Muscle of back (tissue), 13 donors: Measurements from ENCODE around the gene UNC5CL. TPM values are rescaled to one million over a fixed set of nuclear protein-coding genes. Genes with fewer than 3 reads are reported as not detected.

Source experiments
- DNase-seq, 3 donors: peaks; one replicate each; pipeline versions ENCODE4 v3.0.0 to v3.0.0-alpha.2; 2013
- long read RNA-seq, 9 donors: transcript quantifications; one replicate each; lab custom pipeline, GENCODE V29; 2026
- polyA plus RNA-seq, 10 donors: library from polyadenylated mRNA; unstranded; fragments of 120-200 nt; gene quantifications; one replicate each; pipeline ENCODE4 v1.2.1, GENCODE V29; 2013; ENCODE audit not compliant: insufficient read length in 10 of 10

UNC5CL gene, protein sequence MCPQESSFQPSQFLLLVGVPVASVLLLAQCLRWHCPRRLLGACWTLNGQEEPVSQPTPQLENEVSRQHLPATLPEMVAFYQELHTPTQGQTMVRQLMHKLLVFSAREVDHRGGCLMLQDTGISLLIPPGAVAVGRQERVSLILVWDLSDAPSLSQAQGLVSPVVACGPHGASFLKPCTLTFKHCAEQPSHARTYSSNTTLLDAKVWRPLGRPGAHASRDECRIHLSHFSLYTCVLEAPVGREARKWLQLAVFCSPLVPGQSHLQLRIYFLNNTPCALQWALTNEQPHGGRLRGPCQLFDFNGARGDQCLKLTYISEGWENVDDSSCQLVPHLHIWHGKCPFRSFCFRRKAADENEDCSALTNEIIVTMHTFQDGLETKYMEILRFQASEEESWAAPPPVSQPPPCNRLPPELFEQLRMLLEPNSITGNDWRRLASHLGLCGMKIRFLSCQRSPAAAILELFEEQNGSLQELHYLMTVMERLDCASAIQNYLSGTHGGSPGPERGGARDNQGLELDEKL
- 1 to 10 TPM; 1.6 to 4.3 (median 2.9) TPM for polyA plus RNA-seq
- long read RNA-seq, donor 1 = 0 reads
- long read RNA-seq, donor 2 = 0 reads
- long read RNA-seq, donor 3 = 0 reads
- long read RNA-seq, donor 4 = 0 reads
- long read RNA-seq, donor 5 = 0 reads
- long read RNA-seq, donor 6 = 0 reads
- long read RNA-seq, donor 7 = 0 reads
- long read RNA-seq, donor 8 = 0 reads
- long read RNA-seq, donor 9 = 0 reads

DNA sequence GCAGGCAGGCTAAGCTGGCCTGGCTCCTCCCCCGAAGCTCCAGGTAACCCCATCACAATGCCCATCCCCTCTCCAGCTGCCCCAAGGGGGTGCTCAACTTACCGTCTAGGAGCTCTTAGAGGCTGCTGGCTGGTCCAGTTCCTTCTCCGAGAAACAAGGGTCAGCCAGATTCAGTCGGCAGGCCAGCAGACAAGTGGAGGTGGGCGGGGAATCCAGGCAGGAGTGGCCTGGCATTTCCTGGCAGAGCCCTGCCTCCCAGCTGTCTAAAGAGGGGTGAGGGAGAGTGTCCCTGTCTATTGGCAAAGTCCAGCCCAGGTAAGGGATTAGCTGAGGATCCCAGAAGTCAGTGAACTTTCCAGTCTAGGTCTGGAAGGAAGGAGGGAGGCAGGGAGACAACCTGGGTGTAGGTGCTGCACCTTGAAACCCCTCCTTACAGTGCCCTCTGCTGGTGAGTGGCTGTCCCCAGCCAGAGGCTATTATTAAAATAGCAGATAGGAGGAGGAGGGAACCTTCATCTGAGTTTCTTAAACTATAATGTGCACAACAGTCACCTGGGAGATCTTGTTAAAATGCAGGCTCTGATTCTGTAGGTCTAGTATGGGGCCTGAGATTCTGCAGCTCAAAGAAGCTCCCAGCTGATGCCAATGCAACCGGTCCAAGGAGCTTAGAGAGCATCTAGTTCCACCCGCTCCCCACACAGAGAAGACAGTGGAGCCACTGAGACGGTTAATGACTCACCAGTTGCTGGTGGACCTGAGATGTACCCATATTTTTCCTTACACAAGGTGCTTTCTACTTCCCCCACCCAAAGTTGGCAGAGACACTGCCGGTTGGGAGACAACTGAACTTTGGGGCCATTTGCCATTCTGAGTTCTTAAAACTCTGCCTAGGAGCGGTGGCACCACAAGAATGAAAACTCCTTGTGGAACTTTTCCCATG, at the start of gene UNC5CL:
TSS of gene UNC5CL (minus strand) at position 162 of the 939 bp plus-strand sequence. CDS start 4,147 bp downstream, outside the sequence.
- no peak for DNase-seq

DNA sequence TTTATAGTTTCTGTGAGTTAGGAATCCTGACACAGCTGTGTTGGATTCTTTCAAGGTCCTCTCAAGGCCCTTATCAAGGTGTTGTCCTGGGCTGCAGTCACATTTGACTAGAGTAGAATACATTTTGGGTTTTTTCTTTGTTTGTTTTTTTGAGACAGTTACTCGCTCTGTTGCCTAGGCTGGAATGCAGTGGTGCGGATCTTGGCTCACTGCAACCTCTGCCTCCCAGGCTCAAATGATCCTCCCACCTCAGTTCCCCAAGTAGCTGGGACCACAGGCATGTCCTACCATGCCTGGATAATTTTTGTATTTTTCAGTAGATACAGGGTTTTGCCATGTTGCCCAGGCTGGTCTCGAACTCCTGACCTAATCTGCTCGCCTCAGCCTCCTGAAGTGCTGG, 49.4 kb upstream of the UNC5CL start:
- DNase-seq = no peak

DNA sequence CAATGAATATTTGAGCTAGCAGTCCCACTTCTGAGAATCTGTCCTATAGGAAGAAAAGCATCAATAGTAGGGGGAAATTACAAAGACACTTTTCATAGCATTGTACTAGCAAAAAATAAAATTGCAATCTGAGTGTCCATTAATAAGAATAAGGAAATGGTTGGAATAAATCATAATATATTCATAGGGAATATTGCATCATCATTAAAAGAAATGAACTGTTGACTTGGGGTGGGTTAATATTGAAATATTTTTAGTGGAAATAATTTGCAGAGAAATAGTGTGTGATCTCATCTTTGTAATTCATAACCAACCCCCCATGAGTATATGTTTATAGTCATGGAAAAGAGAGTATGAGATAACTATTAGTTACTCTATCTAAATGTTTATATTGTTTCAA, 46.2 kb upstream of the UNC5CL start:
- no peak for DNase-seq

DNA sequence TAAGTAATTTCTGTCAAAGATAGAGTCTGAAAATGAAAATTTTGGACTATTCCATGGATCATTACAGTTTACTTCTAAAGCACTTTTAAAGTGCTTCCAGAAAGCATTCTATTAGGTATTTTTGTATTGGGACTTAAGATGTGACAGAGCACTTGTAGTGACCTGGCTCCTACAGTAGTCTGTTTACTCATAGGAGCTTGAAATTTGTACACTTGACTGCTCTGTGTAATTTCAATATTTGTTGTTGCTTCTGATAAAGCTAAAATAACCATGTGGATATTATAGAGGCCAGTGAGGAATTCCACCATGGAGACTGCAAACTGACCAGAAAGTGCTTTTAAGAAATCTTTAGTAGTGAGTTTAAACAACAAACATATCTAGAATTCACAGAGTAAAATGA, 44.1 kb upstream of the UNC5CL start:
- DNase-seq = no peak

DNA sequence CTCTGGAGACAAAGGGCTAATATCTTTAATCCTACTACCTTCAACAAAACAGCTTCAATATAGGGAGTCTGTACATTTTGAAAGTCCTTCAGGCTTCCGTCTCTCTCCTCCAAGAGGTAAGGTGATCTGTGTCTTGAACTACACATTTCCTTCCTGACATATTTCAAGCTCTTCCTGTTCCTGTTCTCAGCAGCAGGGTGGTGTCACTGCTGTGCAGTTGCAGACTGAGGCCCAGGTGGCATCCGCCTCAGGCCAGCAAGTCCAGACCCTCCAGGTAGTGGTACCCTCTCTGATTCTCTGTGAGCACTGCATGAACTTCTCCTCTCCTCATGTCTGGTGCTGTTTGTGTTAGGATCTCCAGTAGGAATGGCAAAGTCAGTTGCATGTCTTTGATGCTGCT, 41.6 kb upstream of the UNC5CL start:
- no peak for DNase-seq

DNA sequence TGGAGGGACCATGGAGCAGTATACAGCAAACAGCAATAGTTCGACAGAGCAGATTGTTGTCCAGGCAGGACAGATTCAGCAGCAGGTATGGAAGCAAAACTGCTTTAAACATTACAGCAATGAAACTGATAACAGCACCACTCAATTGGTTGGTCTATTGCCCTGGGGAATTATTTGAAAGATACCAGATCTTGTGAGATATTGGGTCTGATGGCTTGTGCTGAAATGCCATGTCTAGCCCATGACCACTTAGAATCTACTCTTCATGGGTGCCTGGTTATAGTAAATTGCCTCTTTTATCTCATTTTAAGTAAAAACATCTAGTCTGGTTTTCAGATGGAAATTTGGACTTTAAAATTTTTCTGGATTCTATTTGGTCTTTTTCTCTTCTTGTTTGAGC, 40.1 kb upstream of the UNC5CL start:
- no peak for DNase-seq

DNA sequence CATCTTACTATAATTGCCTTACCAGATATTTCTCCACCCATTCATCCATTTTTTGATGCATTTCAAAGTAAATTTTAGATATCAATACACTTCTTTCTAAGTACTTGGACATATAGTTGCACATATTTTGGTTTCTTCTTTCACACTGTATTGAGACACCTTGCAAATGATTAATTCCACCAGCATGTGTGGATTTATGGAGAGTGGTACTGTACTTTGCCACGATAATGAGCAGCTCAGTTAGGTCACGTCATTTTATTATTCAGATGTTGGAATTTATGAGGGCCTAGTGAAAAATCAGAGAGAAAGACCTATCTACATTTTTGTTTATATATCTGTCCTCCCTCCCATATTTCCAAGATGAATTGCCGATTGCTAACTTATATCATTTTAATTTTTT, 39.1 kb upstream of the UNC5CL start:
- DNase-seq = no peak

DNA sequence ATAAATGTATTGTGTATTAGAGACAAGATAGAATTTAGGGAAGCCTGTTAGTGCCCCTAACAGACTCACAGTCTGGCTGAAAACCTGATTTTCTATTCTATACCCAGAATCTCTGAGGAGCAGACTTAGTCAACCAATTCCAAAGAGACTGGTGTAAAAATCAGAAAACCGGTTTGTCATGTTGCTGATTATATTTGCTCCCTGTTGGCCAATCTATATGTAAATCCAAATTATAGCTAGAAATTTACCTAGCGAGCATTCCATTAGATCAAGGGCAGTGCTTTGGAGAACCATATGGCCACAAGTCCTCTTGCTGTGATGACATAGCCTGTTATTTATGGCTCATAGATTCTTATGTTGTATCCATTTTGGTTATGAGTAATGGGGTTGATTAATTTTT, 38.5 kb upstream of the UNC5CL start:
- no peak for DNase-seq

DNA sequence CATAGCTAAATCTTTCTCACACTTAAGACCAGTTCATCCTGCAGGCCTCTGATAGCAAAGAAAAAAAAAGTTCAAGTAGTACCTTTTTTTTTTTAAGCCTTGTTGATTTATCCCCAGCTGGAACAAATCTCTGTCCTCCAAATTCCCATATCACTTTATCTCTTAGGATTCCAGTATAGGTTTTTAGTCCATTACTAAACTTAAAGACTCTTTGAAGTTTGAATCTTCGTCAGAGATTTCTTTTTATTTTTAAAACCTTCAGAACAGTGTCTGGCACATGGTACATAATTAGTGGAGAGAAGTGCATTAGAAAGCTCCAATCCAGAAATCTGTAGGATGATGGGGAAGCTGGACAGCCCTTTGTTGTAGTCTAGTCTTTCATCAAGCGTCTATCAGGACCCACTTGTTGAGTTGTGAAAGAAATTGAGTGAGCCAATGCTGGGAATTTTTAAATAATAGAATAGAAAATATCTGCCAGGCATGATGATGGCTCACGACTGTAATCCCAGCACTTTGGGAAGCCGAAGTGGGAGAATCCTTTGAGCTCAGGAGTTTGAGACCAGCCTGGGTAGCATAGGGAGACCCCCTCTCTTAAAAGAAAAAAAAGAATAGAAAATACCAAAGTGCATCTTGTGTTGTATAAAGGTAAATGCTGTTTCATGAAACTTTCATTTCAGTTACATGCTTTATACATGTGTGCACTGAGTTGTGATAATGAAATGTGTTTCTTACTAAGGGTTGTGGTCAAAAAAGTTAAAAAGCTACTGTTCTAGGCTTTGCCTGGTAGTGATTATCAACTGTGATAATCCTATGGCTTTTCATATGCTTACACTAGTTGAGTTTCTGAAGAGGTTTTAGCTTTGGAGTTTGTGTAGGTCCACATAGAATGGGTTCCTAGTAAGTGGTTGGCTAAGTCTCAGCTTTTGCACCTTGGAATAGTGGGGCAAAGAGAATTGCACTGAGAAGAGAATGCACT, 36.9 kb upstream of the UNC5CL start:
- no peak for DNase-seq

DNA sequence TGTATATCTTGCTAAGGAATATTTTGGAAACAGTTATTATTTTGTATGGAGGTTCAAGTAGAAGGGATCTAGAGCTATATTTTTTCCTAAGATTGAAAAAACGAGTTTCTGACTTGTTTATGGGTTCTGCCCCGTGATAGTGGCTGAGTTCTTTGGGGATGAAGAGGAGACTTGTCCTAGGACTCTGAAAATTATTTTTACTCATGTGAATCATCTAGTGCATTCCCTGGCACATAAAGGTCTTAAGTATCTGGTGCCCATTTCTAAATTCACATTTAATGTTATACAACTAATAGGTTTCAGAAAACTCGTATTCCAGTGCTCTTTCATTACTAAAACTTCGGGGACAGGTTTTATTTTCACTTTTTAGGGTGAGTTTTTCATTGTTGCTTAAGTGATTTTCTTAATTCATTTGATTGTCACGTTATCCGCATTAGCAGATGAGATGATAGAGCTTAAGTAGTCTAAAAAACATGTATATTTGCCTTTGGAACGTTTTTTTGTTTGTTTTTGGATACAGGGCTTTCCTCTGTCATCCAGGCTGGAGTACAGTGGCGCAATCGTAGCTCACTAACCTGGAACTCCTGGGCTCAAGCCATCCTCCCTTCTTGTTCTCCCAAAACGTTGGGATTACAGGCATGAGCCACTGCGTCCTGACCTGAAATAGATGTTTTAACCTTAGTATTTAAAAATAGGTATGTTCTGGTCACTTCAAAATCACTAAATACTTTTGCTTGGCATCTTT, 35.8 kb upstream of the UNC5CL start:
- DNase-seq = no peak

DNA sequence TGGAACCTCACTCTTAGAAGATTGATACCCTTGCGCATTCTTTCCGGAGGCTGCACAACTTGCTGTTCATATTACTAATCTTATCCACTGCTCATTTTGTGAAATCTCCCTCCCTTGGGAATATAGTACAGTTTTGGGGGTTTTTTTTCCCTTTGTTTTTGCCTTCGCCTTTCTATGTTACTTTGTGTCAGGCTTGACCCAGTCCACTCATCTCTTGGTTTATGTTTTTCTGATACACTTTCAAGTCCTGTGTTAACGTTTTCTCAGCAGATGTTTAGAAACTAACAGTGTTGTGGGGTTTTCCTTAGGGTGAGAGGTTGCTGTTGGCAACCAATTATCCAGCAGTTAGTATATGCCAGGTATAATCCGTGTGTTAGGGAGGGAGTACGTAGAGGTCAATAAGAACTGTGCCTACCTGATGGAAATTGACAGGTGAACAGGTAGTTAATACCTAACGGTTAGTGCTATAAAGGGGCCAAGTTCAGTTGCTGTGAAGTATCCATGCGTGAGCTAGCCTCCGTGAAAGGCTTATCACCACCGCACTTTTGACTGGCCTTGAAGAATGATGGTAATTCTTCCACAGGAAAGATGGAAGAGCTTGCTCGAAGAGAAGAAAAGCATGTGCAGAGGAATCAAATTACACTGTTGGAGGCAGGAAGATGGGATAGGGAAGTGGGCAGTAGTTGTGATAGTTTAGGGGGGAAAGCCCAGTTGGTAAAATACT, 35.1 kb upstream of the UNC5CL start:
- DNase-seq = peak in 1 of 3 donors; percentile 51

DNA sequence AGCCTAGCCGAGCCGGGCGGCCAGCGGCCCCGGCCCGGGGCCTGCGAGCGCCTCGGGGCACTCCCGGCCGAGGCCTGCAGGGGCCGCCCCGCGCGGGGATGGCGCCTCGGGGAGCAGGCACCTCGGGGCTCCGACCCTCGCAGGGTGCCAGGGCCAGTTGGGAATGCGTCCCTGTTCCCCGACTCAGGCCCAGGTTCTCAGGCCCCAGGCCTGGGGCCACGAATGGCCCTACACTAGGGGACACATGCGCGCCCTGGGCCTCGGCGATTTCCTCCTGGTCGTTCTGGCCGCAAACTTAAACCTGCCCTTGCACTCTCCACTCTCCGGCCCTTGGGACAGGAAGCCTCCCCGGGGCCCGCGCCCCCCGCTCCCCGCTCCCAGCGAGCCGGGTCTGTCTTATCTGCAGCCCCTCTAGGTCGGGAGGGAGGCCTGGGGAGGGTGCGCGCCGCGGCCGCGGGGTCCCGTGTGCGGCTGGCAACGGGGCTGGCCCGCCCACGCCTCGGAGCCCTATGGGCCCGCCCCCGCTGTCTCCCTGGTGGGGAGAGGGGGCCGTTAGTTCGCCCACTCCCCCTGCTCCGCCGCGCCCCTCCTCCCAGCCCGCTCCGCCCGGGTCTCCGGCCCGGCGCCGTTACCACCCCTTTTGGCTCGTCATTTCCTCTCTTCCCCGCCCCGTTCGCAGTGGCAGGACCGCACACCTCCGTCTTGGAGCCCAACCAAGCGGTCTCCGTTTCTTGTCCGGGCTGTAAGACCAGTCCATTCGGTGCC, 34.4 kb upstream of the UNC5CL start:
- DNase-seq = peak in 2 of 3 donors; percentile 88 to 93

DNA sequence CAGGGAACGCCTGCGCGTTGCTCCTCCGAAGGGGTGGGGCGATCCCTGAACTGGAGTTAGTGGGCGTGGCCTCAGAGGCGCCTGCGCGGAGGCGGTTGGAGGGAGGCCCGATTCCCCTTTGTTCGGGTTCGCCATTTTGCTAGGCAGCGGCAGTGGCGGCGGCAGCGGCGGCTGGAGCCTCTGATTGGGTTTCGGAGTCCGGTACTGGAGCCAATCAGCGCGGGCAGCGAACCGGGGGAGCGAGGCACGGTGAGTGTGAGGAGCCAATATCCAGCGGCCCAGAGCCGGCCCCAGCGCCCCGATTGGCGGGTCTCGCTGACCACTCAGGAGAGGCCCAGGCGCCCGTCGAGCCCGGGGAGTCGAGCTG, 33.8 kb upstream of the UNC5CL start, which contains the start of gene NFYA:
TSS of gene NFYA (plus strand) at position 139 of the 367 bp plus-strand sequence. CDS start 6,116 bp downstream, outside the sequence.
- peak in 1 of 3 donors; percentile 100 for DNase-seq

DNA sequence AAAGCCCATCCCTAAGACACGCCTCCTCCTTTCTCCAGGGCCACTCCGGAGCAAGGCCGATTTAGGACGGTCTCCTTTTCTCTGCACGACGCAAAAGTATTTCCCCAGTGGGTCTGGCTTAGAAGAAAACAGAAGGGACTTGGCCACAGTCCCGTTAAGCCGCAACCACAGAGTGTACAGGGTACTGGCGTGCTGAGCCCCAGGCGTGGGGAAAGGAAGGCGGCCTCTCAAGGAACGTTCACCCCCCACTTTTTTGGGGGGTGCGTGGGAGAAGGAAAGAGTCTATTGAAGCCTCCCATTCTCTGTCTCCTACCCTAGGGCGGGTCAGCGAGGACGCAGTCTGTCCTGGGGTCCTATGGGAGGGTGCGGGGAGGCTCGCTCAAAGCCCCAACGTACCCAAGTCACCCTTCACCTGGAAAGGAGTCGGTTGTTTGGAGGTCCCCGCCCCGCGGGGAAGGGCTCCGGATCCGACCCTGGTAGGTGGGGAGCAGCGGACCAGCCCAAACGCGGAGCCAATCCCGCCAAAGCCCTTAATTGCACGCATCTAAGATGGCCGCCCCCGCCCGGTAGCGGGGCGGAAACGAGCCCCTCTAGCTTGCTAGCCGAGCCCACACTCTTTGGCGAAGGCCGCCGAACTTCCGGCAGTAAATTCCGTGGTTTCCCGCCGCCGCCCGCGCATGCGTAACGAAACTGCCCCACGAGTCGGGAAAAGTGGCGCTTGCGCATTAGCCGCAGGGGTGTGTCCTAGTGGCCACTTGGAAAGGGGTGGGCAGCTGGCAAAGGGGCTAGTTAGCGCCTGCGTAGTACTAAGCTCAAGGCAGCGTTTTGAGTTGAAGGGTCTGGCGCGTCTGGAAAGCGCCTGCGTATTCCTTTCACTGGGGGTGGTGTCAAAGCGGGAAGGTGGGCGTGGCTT, 33.2 kb upstream of the UNC5CL start, which contains the start of gene OARD1:
TSS of gene OARD1 (minus strand) at position 434 of the 913 bp plus-strand sequence. CDS start 722 bp downstream, outside the sequence.
- DNase-seq = peak; percentile 100

DNA sequence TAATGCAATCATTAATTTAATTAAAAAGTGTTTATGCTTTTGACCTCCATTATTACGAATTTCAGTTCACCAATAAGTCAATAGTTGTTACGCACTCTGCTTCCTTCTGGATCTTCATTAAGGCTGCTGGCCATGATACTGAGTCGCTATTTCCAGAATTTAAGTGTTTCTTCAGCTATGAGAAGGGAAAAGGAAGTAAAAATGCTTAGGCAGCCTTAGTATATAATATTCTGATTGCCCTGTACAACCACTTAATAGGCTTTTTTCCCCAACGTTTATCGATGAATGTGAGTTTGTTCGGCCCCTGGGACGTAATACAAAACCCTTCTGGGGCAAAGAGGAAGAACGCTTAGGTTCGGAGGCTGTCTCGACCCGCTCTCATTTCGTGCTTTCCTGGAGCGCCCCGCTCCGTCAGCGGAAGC, 32.5 kb upstream of the UNC5CL start:
- DNase-seq = no peak

DNA sequence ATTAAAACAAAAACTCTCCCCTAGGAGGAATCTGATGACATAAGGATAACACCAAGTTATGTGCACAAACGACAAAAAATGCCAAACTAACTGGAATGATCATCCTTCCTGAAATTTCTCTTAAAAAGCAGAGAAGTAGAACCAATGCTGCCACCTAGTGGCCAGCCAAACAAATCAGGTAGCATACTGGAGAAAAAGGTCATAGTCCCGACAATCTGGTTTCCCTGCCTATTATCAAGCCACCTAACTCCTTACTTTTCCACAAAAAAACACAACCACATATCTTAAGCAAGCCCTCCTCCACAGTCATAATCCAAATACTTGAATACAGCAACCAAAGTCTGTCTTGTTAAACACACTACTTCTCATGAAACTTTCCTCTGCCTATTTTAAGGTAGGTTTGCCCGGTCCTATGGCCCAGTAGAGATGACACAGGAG, 27.9 kb upstream of the UNC5CL start:
- DNase-seq = peak in 2 of 3 donors; percentile 85 to 89

DNA sequence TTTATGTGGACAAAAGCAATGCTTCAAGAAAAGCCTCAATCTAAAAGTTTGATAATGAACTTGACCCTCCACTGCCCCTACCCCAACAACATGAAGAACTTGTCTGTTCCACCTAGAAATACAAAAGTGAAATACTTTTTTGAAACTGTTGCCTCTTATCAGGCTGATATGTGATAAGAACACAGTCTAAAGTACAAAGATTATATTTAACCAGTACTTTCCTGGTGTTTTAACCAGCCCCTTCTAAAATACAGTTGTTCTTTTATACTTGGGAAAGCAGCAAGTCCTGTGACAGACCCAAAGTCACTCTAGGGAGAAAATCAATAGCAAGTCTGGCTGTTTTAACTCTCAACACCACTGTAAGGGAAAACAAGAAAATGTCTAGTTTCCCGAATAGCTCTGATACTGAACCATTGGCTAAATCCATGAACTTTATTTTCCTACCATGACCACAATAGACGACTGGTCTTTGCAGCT, 26.6 kb upstream of the UNC5CL start:
- no peak for DNase-seq
